H1 (cell line): ENCODE results near the gene DDC. TPM values are rescaled to one million over a fixed set of nuclear protein-coding genes. Genes with fewer than 3 reads are reported as not detected.

Experiments
- CTCF ChIA-PET: fragments of 300-600 bp; sonication (Branson Sonifier 250); formaldehyde crosslinking; loops from one replicate; lab custom pipeline; 2021; ENCODE audit not compliant: partially characterized antibody; lab: Charles Lee
- POLR2A ChIA-PET: fragments of 300-600 bp; sonication (Branson Sonifier 250); formaldehyde crosslinking; loops from one replicate; lab custom pipeline; 2021; ENCODE audit warnings: inconsistent platforms; ENCODE audit not compliant: partially characterized antibody; lab: Charles Lee
- DNase-seq, 2 experiments: peaks; one replicate each; pipeline versions ENCODE4 v3.0.0 to v3.0.0-alpha.2; 2010 to 2022; ENCODE audit warnings: low spot score in 2 of 2, low read depth in 1 of 2, mixed read lengths in 1 of 2
- FAIRE-seq: peaks from 2 replicates; lab custom pipeline; 2011; peaks lifted over from hg19 to GRCh38; lab: Jason Lieb, UNC
- H2AFZ ChIP-seq: 2 replicates; pipeline ENCODE4 v1.8.1; 2012; ENCODE audit warnings: low read length, inconsistent platforms
- H2AK5ac ChIP-seq: 2 replicates; pipeline ENCODE4 v1.6.1; 2013; ENCODE audit warnings: low read depth, low read length
- H2BK120ac ChIP-seq: replicated peaks from 2 replicates; pipeline ENCODE3; 2013; ENCODE audit warnings: low read depth, low read length, inconsistent platforms
- H2BK12ac ChIP-seq: 2 replicates; pipeline ENCODE4 v1.6.1; 2013; ENCODE audit warnings: low read depth, low read length
- H2BK15ac ChIP-seq: 2 replicates; pipeline ENCODE4 v1.6.1; 2013; ENCODE audit warnings: low read length
- H2BK20ac ChIP-seq: 2 replicates; pipeline ENCODE4 v1.6.1; 2013; ENCODE audit warnings: low read length
- H2BK5ac ChIP-seq: 2 replicates; pipeline ENCODE4 v1.6.1; 2013; ENCODE audit warnings: low read depth, low read length
- H3K14ac ChIP-seq: 2 replicates; pipeline ENCODE4 v1.6.1; 2013; ENCODE audit warnings: inconsistent platforms; ENCODE audit not compliant: insufficient read length
- H3K18ac ChIP-seq: 2 replicates; pipeline ENCODE4 v1.6.1; 2013; ENCODE audit warnings: low read length; ENCODE audit errors: extremely low read depth
- H3K23ac ChIP-seq: 2 replicates; pipeline ENCODE4 v1.6.1; 2013; ENCODE audit warnings: inconsistent platforms; ENCODE audit not compliant: insufficient read length
- H3K23me2 ChIP-seq: 2 replicates; pipeline ENCODE4 v1.6.1; 2013; ENCODE audit warnings: low read depth, low read length
- H3K27ac ChIP-seq: 2 replicates; pipeline ENCODE4 v1.6.1; 2011; ENCODE audit warnings: low read depth, low read length, inconsistent platforms
- H3K27me3 ChIP-seq, 4 experiments: replicated peaks in 1 of 4; 1 replicate in 1 of 4; 2 replicates in 3 of 4; pipeline versions ENCODE4 v1.6.1 to v1.8.1; 2011 to 2013; ENCODE audit warnings: low read length in 3 of 4, mild to moderate bottlenecking in 3 of 4, inconsistent platforms in 2 of 4, mixed read lengths in 2 of 4, moderate library complexity in 1 of 4; ENCODE audit not compliant: control insufficient read depth in 3 of 4, insufficient read depth in 3 of 4; ENCODE audit errors: extremely low read depth in 1 of 4
- H3K36me3 ChIP-seq, 4 experiments: 2 replicates each; pipeline versions ENCODE4 v1.6.1 to v1.8.1; 2011 to 2013; ENCODE audit warnings: mild to moderate bottlenecking in 4 of 4, low read length in 3 of 4, moderate library complexity in 2 of 4, control low read depth in 1 of 4, inconsistent platforms in 1 of 4; ENCODE audit not compliant: insufficient read depth in 4 of 4, control insufficient read depth in 2 of 4
- H3K4ac ChIP-seq: replicated peaks from 2 replicates; pipeline ENCODE3; 2013; ENCODE audit warnings: low read length, low read depth, mixed read lengths, inconsistent platforms; ENCODE audit not compliant: insufficient read length
- H3K4me1 ChIP-seq, 4 experiments: replicated peaks in 1 of 4; 1 replicate in 1 of 4; 2 replicates in 3 of 4; pipeline versions ENCODE4 v1.6.1 to v1.8.1; 2011 to 2013; ENCODE audit warnings: low read length in 3 of 4, inconsistent platforms in 2 of 4, mixed read lengths in 1 of 4; ENCODE audit not compliant: insufficient read depth in 4 of 4, control insufficient read depth in 3 of 4
- H3K4me2 ChIP-seq, 2 experiments: 2 replicates each; pipeline versions ENCODE4 v1.6.1 to v1.8.1; 2011 to 2013; ENCODE audit warnings: low read depth in 2 of 2, low read length in 2 of 2, control low read depth in 1 of 2, inconsistent platforms in 1 of 2, mild to moderate bottlenecking in 1 of 2; ENCODE audit not compliant: insufficient read depth in 1 of 2
- H3K4me3 ChIP-seq, 4 experiments: fragments of 200-600, 300-600 bp in 1 of 4; sonication (generic), shearing (Covaris generic), sonication (Bioruptor Twin) in 1 of 4; 2 replicates each; pipeline versions ENCODE4 v1.5.1 to v1.8.1; 2011 to 2016; ENCODE audit warnings: low read length in 4 of 4, low read depth in 3 of 4, control low read depth in 2 of 4, inconsistent platforms in 2 of 4, mild to moderate bottlenecking in 2 of 4, mixed read lengths in 1 of 4, moderate library complexity in 1 of 4; ENCODE audit not compliant: insufficient read depth in 2 of 4; ENCODE audit errors: extremely low read depth in 1 of 4
- H3K56ac ChIP-seq: replicated peaks from 2 replicates; pipeline ENCODE3; 2013; ENCODE audit warnings: low read depth, mild to moderate bottlenecking, mixed read lengths, low read length, inconsistent platforms; ENCODE audit not compliant: insufficient read length
- H3K79me1 ChIP-seq: 2 replicates; pipeline ENCODE4 v1.6.1; 2013; ENCODE audit warnings: low read depth, low read length, control low read depth
- H3K79me2 ChIP-seq, 2 experiments: 2 replicates each; pipeline versions ENCODE4 v1.6.1 to v1.8.1; 2012 to 2013; ENCODE audit warnings: low read length in 2 of 2, mild to moderate bottlenecking in 2 of 2, inconsistent platforms in 1 of 2; ENCODE audit not compliant: insufficient read depth in 2 of 2, control insufficient read depth in 1 of 2
- H3K9ac ChIP-seq, 4 experiments: replicated peaks in 1 of 4; 1 replicate in 1 of 4; 2 replicates in 3 of 4; pipeline versions ENCODE4 v1.6.1 to v1.8.1; 2011 to 2013; ENCODE audit warnings: low read depth in 3 of 4, low read length in 3 of 4, control low read depth in 2 of 4, mild to moderate bottlenecking in 2 of 4, moderate library complexity in 2 of 4, inconsistent platforms in 1 of 4; ENCODE audit errors: extremely low read depth in 1 of 4
- H3K9me3 ChIP-seq, 2 experiments: 2 replicates each; pipeline versions ENCODE4 v1.6.1 to v1.8.1; 2012 to 2013; ENCODE audit warnings: mild to moderate bottlenecking in 2 of 2, moderate library complexity in 2 of 2, control low read depth in 1 of 2, inconsistent platforms in 1 of 2, low read depth in 1 of 2, low read length in 1 of 2, mixed read lengths in 1 of 2; ENCODE audit not compliant: insufficient read depth in 2 of 2
- H4K20me1 ChIP-seq, 2 experiments: replicated peaks in 1 of 2; 2 replicates each; pipeline versions ENCODE3 to v1.8.1; 2011 to 2013; ENCODE audit warnings: inconsistent platforms in 2 of 2, low read length in 2 of 2, mild to moderate bottlenecking in 1 of 2; ENCODE audit not compliant: insufficient read depth in 2 of 2, control insufficient read depth in 1 of 2
- H4K5ac ChIP-seq: 2 replicates; pipeline ENCODE4 v1.6.1; 2013; ENCODE audit warnings: low read length, low read depth, mixed read lengths, inconsistent platforms; ENCODE audit not compliant: insufficient read length
- H4K8ac ChIP-seq: 2 replicates; pipeline ENCODE4 v1.8.0; 2013; ENCODE audit warnings: mild to moderate bottlenecking, moderate library complexity, low read length, inconsistent platforms; ENCODE audit not compliant: insufficient read depth; ENCODE audit errors: extremely low read depth
- H4K91ac ChIP-seq: replicated peaks from 2 replicates; pipeline ENCODE3; 2013; ENCODE audit warnings: low read length, mixed read lengths, inconsistent platforms; ENCODE audit not compliant: insufficient read length
- ATF2 ChIP-seq: IDR thresholded peaks from 2 replicates; pipeline ENCODE4 v1.6.1; 2012; ENCODE audit warnings: low read length, inconsistent platforms
- BRCA1 ChIP-seq: IDR thresholded peaks from 2 replicates; pipeline ENCODE4 v1.6.1; 2012; ENCODE audit warnings: low read depth, low read length, improper control_type of control experiment
- CBX8 ChIP-seq: fragments of 300-800, 300-1000 bp; sonication (generic); IDR thresholded peaks from 2 replicates; pipeline ENCODE4 v1.7.1; 2016; ENCODE audit warnings: low read depth, low read length, borderline replicate concordance
- GTF2F1 ChIP-seq: IDR thresholded peaks from 2 replicates; pipeline ENCODE4 v1.6.1; 2012; ENCODE audit warnings: low read depth, low read length, improper control_type of control experiment, borderline replicate concordance
- MAX ChIP-seq: IDR thresholded peaks from 2 replicates; pipeline ENCODE4 v1.6.1; 2012; ENCODE audit warnings: inconsistent platforms
- POLR2AphosphoS5 ChIP-seq: IDR thresholded peaks from 2 replicates; pipeline ENCODE4 v1.6.1; 2011; ENCODE audit warnings: low read depth, low read length
- SIX5 ChIP-seq: IDR thresholded peaks from 2 replicates; pipeline ENCODE4 v1.6.1; 2011; ENCODE audit warnings: mild to moderate bottlenecking, low read depth, low read length
- TEAD4 ChIP-seq: IDR thresholded peaks from 2 replicates; pipeline ENCODE4 v1.6.1; 2012; ENCODE audit warnings: low read depth, low read length, inconsistent platforms, mixed read lengths
- WGBS, 2 experiments: shearing (Covaris generic) in 1 of 2; methylation state at CpG; one replicate each; pipeline versions ENCODE4 v1.1.6 to v1.1.7; 2013 to 2015; ENCODE audit warnings: low lambda C conversion rate in 2 of 2, mixed read lengths in 2 of 2, inconsistent platforms in 1 of 2, low coverage in 1 of 2, missing lambda C conversion rate in 1 of 2; ENCODE audit not compliant: insufficient replicate concordance in 2 of 2, insufficient coverage in 1 of 2, insufficient read length in 1 of 2; ENCODE audit errors: extremely low coverage in 1 of 2, missing lambda C conversion rate in 1 of 2; 5-methylcytosine and 5-hydroxymethylcytosine counted together
- polyA plus RNA-seq, 7 experiments: library from polyadenylated mRNA; depleted of rRNA in 3 of 7; stranded (reverse) in 5 of 7; unstranded in 2 of 7; fragments of >200 nt in 5 of 7; fragments of 200-250 nt in 2 of 7; gene quantifications; 1 replicate in 5 of 7; 2 replicates in 1 of 7; 4 replicates in 1 of 7; pipeline versions ENCODE4 v1.2.1 to v1.2.3, GENCODE V29; 2011 to 2013; ENCODE audit warnings: missing spikeins in 2 of 7, mixed read lengths in 2 of 7
- total RNA-seq: library from RNA; stranded (reverse); fragmentation: NEBNext Ultra II Directional; extraction: Animal tissue kit (Norgen Biotek cat#: 25700); gene quantifications from 2 replicates; pipeline ENCODE4 v1.2.1, GENCODE V29; 2021

The DDC gene
- total and polyA plus RNA-seq, 2 of the 8 experiments (the other 6 are each of a cell fraction or from before 2014, with no cell fraction given) = 0.05 TPM; not detected in 1

- no peak overlapping the region for H3K18ac ChIP-seq
- no peaks in the 10 kb centered on the region for H3K79me2 ChIP-seq
- peaks cover 0 to 6% (median 2%) of the 10 kb centered on the region in 4 experiments; a peak in 3 of 7 replicates for H3K4me1 ChIP-seq
- no peak overlapping the region for H4K5ac ChIP-seq
- H4K20me1 ChIP-seq = no peaks in the 10 kb centered on the region
- H3K9me3 ChIP-seq = no peaks in the 10 kb centered on the region
- DNase-seq (no peak), FAIRE-seq (no peak)
- TF ChIP-seq ATF2 (no peak), CBX8 (no peak), BRCA1 (no peak), MAX (no peak), TEAD4 (no peak), SIX5 (no peak), GTF2F1 (no peak), POLR2AphosphoS5 (no peak)
- WGBS, 2 experiments = 100% methylated on average over 1 of the region's 1 CpG; no CpG with 5 or more reads in 1 of the 2 experiments
- no peak overlapping the region for H3K27ac ChIP-seq
- H2BK20ac ChIP-seq = no peak overlapping the region
- no peak overlapping the region for H2AFZ ChIP-seq
- H3K4me2 ChIP-seq = no peak overlapping the region; a peak in 1 of 4 replicates
- no peak overlapping the region for H3K14ac ChIP-seq
- H4K91ac ChIP-seq = no peak overlapping the region
- H3K9ac ChIP-seq = no peak overlapping the region
- H2BK5ac ChIP-seq = no peak overlapping the region
- no peak overlapping the region for H2BK15ac ChIP-seq
- CTCF ChIA-PET = interaction anchor here (0.8 to 1.2 kb wide), 2 partner anchors 59 to 63 kb away, joined by 3 read pairs; no protein-coding TSS in a partner anchor
- no peak overlapping the region for H4K8ac ChIP-seq
- no peak overlapping the region for H3K23ac ChIP-seq
- H2BK12ac ChIP-seq = 0 out of 2 replicates have a peak overlapping the region, but pooled peaks have one; percentile 90
- H3K4ac ChIP-seq = no peak overlapping the region
- H2AK5ac ChIP-seq = no peak overlapping the region
- no peak overlapping the region for H2BK120ac ChIP-seq
- H3K4me3 ChIP-seq = no peak overlapping the region
- no peaks in the 10 kb centered on the region for H3K79me1 ChIP-seq
- H3K27me3 ChIP-seq = no peaks in the 10 kb centered on the region
- no peaks in the 10 kb centered on the region for H3K36me3 ChIP-seq
- H3K56ac ChIP-seq = no peak overlapping the region
- POLR2A ChIA-PET = no interaction called here
- no peaks in the 10 kb centered on the region for H3K23me2 ChIP-seq
Observed at GRCh38 chr7:50530766-50531165, 34.4 kb downstream of the DDC start.
